Cardiac muscle cell (in vitro differentiated cells and primary cell): Measurements from ENCODE around the gene TREM1. TPM values are rescaled to one million over a fixed set of nuclear protein-coding genes. Genes with fewer than 3 reads are reported as not detected.

Experiments
- DNase-seq, 2 donors: peaks; one replicate each; pipeline versions ENCODE4 v3.0.0 to v3.0.0-alpha.2; 2010 to 2017; ENCODE audit warnings: low read depth in 1 of 2, low spot score in 1 of 2
- H3K27ac ChIP-seq: fragments of 200-600 bp; sonication (generic); 2 replicates; pipeline ENCODE4 v1.5.1; 2016
- H3K27me3 ChIP-seq: fragments of 200-600 bp; sonication (generic); 2 replicates; pipeline ENCODE4 v1.6.0; 2016; ENCODE audit warnings: control low read depth
- H3K36me3 ChIP-seq: fragments of 200-600 bp; sonication (generic); 2 replicates; pipeline ENCODE4 v1.5.1; 2016; ENCODE audit warnings: control low read depth
- H3K4me1 ChIP-seq: fragments of 200-600 bp; sonication (generic); 2 replicates; pipeline ENCODE4 v1.8.1; 2017; ENCODE audit warnings: low read depth, mild to moderate bottlenecking, mixed run types
- H3K4me3 ChIP-seq: fragments of 200-600 bp; sonication (generic); 2 replicates; pipeline ENCODE4 v1.5.1; 2016; ENCODE audit warnings: mild to moderate bottlenecking
- H3K9me3 ChIP-seq: fragments of 200-600 bp; sonication (generic); 2 replicates; pipeline ENCODE4 v1.5.1; 2017; ENCODE audit warnings: low read depth, mild to moderate bottlenecking, control low read depth
- polyA plus RNA-seq: library from polyadenylated mRNA; unstranded; fragments of >200 nt; fragmentation: Nextera tagmentation; extraction: Ambion mirVana; gene quantifications from 2 replicates; pipeline ENCODE4 v1.2.1, GENCODE V29; 2016
- total RNA-seq: library from RNA; depleted of rRNA; stranded (reverse); fragments of >200 nt; gene quantifications from 2 replicates; pipeline ENCODE4 v1.2.3, GENCODE V29; 2016
- TF ChIP-seq, protein P1 (sequence below): IDR thresholded peaks from 2 replicates; pipeline ENCODE4 v1.5.1; 2012; ENCODE audit warnings: low read depth, mild to moderate bottlenecking, low read length

Gene TREM1
- total and polyA plus RNA-seq, 2 experiments from 2014 or later = not detected

- Histone ChIP-seq H3K27me3 (no peaks in the 10 kb centered on the region), H3K4me1 (no peaks in the 10 kb centered on the region), H3K4me3 (no peak overlapping the region), H3K36me3 (no peaks in the 10 kb centered on the region), H3K27ac (no peak overlapping the region), H3K9me3 (no peaks in the 10 kb centered on the region)
- TF ChIP-seq, protein P1, sequence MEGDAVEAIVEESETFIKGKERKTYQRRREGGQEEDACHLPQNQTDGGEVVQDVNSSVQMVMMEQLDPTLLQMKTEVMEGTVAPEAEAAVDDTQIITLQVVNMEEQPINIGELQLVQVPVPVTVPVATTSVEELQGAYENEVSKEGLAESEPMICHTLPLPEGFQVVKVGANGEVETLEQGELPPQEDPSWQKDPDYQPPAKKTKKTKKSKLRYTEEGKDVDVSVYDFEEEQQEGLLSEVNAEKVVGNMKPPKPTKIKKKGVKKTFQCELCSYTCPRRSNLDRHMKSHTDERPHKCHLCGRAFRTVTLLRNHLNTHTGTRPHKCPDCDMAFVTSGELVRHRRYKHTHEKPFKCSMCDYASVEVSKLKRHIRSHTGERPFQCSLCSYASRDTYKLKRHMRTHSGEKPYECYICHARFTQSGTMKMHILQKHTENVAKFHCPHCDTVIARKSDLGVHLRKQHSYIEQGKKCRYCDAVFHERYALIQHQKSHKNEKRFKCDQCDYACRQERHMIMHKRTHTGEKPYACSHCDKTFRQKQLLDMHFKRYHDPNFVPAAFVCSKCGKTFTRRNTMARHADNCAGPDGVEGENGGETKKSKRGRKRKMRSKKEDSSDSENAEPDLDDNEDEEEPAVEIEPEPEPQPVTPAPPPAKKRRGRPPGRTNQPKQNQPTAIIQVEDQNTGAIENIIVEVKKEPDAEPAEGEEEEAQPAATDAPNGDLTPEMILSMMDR = no peak
- no peak for DNase-seq
Measured at GRCh38 chr6:41232667-41233066, 53.8 kb downstream of the TREM1 start.

- no peaks in the 10 kb centered on the region for H3K27me3 ChIP-seq
- no peak overlapping the region for H3K4me3 ChIP-seq
- DNase-seq = no peak
- no peak overlapping the region for H3K27ac ChIP-seq
- no peaks in the 10 kb centered on the region for H3K36me3 ChIP-seq
- TF ChIP-seq, protein P1 = no peak
- no peaks in the 10 kb centered on the region for H3K9me3 ChIP-seq
- peaks cover 13% of the 10 kb centered on the region for H3K4me1 ChIP-seq
Measured at GRCh38 chr6:41231246-41231645, 55.2 kb downstream of the TREM1 start.

DNA sequence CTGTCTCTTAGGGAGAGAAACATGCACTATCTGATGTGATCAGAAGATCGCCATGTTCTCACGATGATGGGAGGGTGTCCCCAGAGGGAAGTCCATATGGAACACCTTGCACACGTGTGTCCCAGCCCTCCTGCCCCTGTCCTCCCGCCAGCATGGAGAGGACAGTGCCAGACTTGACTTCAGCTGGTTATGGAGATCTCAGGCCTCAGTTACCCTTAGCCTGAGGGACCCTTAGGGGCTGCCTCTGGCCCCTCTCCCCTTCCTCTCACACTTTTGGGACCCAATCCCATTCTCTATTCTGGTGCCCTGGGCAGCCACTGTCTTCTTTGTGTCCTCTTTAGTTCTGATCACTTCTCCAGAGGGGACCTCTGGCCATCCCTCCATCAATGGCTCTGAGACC lies 56.8 kb downstream of the TREM1 start:
- Histone ChIP-seq H3K27ac (no peak overlapping the region), H3K36me3 (no peaks in the 10 kb centered on the region), H3K27me3 (peaks cover 3% of the 10 kb centered on the region), H3K4me1 (peaks cover 14% of the 10 kb centered on the region), H3K9me3 (no peaks in the 10 kb centered on the region), H3K4me3 (no peak overlapping the region)
- TF ChIP-seq, protein P1 = no peak
- DNase-seq = no peak

DNA sequence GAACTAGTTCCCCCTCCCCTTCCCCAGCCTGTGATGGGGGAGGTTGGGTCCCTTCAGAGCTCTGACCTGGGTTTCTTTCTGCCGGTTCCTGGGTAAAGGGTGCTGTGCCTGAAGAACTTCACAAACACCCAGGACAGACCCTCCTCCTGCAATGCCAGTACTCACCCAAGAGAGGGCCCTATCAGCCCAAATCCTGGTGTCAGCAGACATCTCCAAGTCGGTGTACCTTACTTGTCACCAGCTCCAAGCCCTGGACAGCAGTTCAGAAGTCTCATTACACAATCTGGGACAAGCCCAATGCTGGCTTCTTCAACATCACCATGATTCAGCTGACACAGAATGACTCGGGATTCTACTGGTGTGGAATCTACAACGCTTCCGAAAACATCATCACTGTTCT lies 57.9 kb downstream of the TREM1 start:
- H3K27ac ChIP-seq = no peak overlapping the region
- no peak overlapping the region for H3K4me3 ChIP-seq
- H3K36me3 ChIP-seq = no peaks in the 10 kb centered on the region
- TF ChIP-seq, protein P1 = no peak
- peaks cover 14% of the 10 kb centered on the region for H3K4me1 ChIP-seq
- peak in 1 of 2 donors; percentile 3 for DNase-seq
- peaks cover 3% of the 10 kb centered on the region for H3K27me3 ChIP-seq
- no peaks in the 10 kb centered on the region for H3K9me3 ChIP-seq

GRCh38 chr6:41228096-41228495 lies 58.4 kb downstream of the TREM1 start, which contains the start of gene TREML4:
Gene TREML4 (plus strand): TSS chr6:41228349. CDS start chr6:41228428, 79 bp downstream.
- Histone ChIP-seq H3K4me1 (peaks cover 14% of the 10 kb centered on the region), H3K27me3 (peaks cover 3% of the 10 kb centered on the region), H3K36me3 (no peaks in the 10 kb centered on the region), H3K27ac (no peak within 1 kb of the TSS), H3K4me3 (no peak within 1 kb of the TSS), H3K9me3 (no peaks in the 10 kb centered on the region)
- DNase-seq = no peak
- TF ChIP-seq, protein P1 = no peak

GRCh38 chr6:41226752-41227151 lies 59.7 kb downstream of the TREM1 start:
- Histone ChIP-seq H3K27ac (no peak overlapping the region), H3K4me1 (peaks cover 14% of the 10 kb centered on the region), H3K9me3 (no peaks in the 10 kb centered on the region), H3K4me3 (no peak overlapping the region), H3K36me3 (no peaks in the 10 kb centered on the region), H3K27me3 (peaks cover 3% of the 10 kb centered on the region)
- peak in 1 of 2 donors; percentile 87 for DNase-seq
- TF ChIP-seq, protein P1 = no peak
